Spleen (tissue), 11 donors: ENCODE data around the gene PCDHA6. TPM values are rescaled to one million over a fixed set of nuclear protein-coding genes. Genes with fewer than 3 reads are reported as not detected.
"Not testable (repeated sequence)": the region's sequence is repeated elsewhere in the genome, so short reads cannot be mapped to it uniquely, and the experiment has no call there.

Source experiments
- DNase-seq: peaks from one replicate; pipeline ENCODE4 v3.0.0-alpha.2; 2020
- H3K27ac ChIP-seq, 8 donors: fragments of 200-600 bp; sonication (generic) in 7 of 8; 1 replicate in 4 of 8; 2 replicates in 4 of 8; pipeline versions ENCODE4 v1.5.0 to v1.8.0; 2016 to 2021; ENCODE audit warnings: inconsistent platforms in 4 of 8, mild to moderate bottlenecking in 4 of 8, moderate library complexity in 1 of 8
- H3K27me3 ChIP-seq, 7 donors: fragments of 200-600 bp; sonication (generic) in 6 of 7; replicated peaks in 1 of 7; 1 replicate in 4 of 7; 2 replicates in 3 of 7; pipeline versions ENCODE4 v1.5.0 to v1.8.0; 2016 to 2021; ENCODE audit warnings: inconsistent platforms in 3 of 7, mild to moderate bottlenecking in 1 of 7
- H3K36me3 ChIP-seq, 6 donors: fragments of 200-600 bp; sonication (generic) in 5 of 6; 1 replicate in 4 of 6; 2 replicates in 2 of 6; pipeline versions ENCODE4 v1.5.0 to v1.8.0; 2016 to 2021; ENCODE audit warnings: inconsistent platforms in 2 of 6
- H3K4me1 ChIP-seq, 6 donors: fragments of 200-600 bp; sonication (generic) in 5 of 6; 1 replicate in 3 of 6; 2 replicates in 3 of 6; pipeline versions ENCODE4 v1.5.0 to v1.8.0; 2016 to 2021; ENCODE audit warnings: inconsistent platforms in 3 of 6
- H3K4me3 ChIP-seq, 8 donors: fragments of 200-600 bp; sonication (generic) in 7 of 8; 1 replicate in 4 of 8; 2 replicates in 4 of 8; pipeline versions ENCODE4 v1.5.0 to v1.8.0; 2016 to 2021; ENCODE audit warnings: inconsistent platforms in 4 of 8, mild to moderate bottlenecking in 4 of 8, moderate library complexity in 2 of 8
- H3K9me3 ChIP-seq, 8 donors: fragments of 200-600 bp; sonication (generic) in 7 of 8; 1 replicate in 4 of 8; 2 replicates in 4 of 8; pipeline versions ENCODE4 v1.5.0 to v1.8.0; 2016 to 2021; ENCODE audit warnings: inconsistent platforms in 4 of 8
- CTCF ChIP-seq, 11 experiments: fragments of 200-600 bp in 7 of 11; fragments of 450-650 bp in 4 of 11; sonication (generic) in 4 of 11; IDR thresholded peaks in 8 of 11; conservative IDR thresholded peaks in 3 of 11; 1 replicate in 7 of 11; 2 replicates in 4 of 11; pipeline versions ENCODE4 v1.4.0 to v1.8.0; 2016 to 2021; ENCODE audit warnings: antibody characterized with exemption in 11 of 11, inconsistent platforms in 4 of 11, mild to moderate bottlenecking in 1 of 11
- POLR2A ChIP-seq, 3 donors: fragments of 450-650 bp; IDR thresholded peaks; one replicate each; pipeline ENCODE4 v1.5.1; 2017; ENCODE audit warnings: antibody characterized with exemption in 3 of 3, mild to moderate bottlenecking in 1 of 3
- POLR2AphosphoS5 ChIP-seq, 3 donors: sonication (generic); formaldehyde crosslinking; IDR thresholded peaks; one replicate each; pipeline ENCODE4 v1.5.1; 2017; ENCODE audit warnings: antibody characterized with exemption in 3 of 3
- WGBS, 5 donors: extraction: QIAGEN DNeasy Blood & Tissue Kit in 3 of 5; methylation state at CpG; one replicate each; pipeline versions ENCODE4 v1.1.5 to v1.1.7; 2013 to 2018; 5-methylcytosine and 5-hydroxymethylcytosine counted together
- intact Hi-C: fragments of 100-400 bp; cut with DNase I; formaldehyde crosslinking; loops from one replicate; pipeline ENCODE4 v1.15.0; 2023; ENCODE audit warnings: low total_unique reads
- polyA plus RNA-seq, 3 donors: library from polyadenylated mRNA; stranded (reverse); fragments of 200-250 nt; gene quantifications; one replicate each; pipeline ENCODE4 v1.2.1, GENCODE V29; 2013
- total RNA-seq, 7 donors: library from RNA; depleted of rRNA in 3 of 7; stranded (reverse); fragments of >200 nt in 3 of 7; fragmentation: NEBNext Ultra II Directional in 4 of 7; extraction: Animal tissue kit (Norgen Biotek cat#: 25700) in 4 of 7; gene quantifications; one replicate each; pipeline versions ENCODE4 v1.1.0 to v1.2.1, GENCODE V29; 2016 to 2021
- donor health status: healthy with polysubstance abuse.
- donor health status: DM: no; HTN: no; CAD: no; lungs with moderate emphysema.
- donor health status: DM: no; HTN: no; CAD: no.
- donor health status: Bipolar disorder and iron deficiency.
- donor health status: healthy.
- donor health status: DM: no; HTN: no; CAD: no.
- donor health status: DM: yes; HTN: yes; CAD: no.

The PCDHA6 gene
- total and polyA plus RNA-seq, 10 donors: 0.02 to 0.85 (median 0.23) TPM; not detected in 2

- intact Hi-C loops, H3K27ac ChIP-seq, H3K4me1 ChIP-seq, H3K36me3 ChIP-seq, H3K4me3 ChIP-seq, DNase-seq: not testable (repeated sequence)
- 44 to 61% (median 54%) methylated on average over 53 to 101 of the region's 101 CpGs; no CpG with 5 or more reads in 1 of the 5 donors for WGBS, 5 donors
- H3K9me3 ChIP-seq: peaks cover 0 to 52% (median 20%) of the 10 kb centered on the region in 8 donors
- H3K27me3 ChIP-seq: peaks cover 0 to 76% (median 10%) of the 10 kb centered on the region in 7 donors
These were observed 22.3 kb downstream of the PCDHA6 start for GRCh38 chr5:140849831-140850634.

- WGBS, 5 donors: 24 to 37% (median 29%) methylated on average over 37 to 44 of the region's 44 CpGs; no CpG with 5 or more reads in 1 of the 5 donors
- TF ChIP-seq CTCF (IDR thresholded peaks at IDR 0.05 in 8 of 11, conservative IDR thresholded peaks at IDR 0.05 in 3 of 11): peak in 1 of 11 experiments; percentile 25
- no peak for TF ChIP-seq POLR2AphosphoS5 (IDR thresholded peaks at IDR 0.05)
- TF ChIP-seq POLR2A (IDR thresholded peaks at IDR 0.05): no peak
- no peak for DNase-seq
- Histone ChIP-seq H3K36me3 (no peaks in the 10 kb centered on the region), H3K27ac (no peak within 1 kb of the TSS), H3K27me3 (peaks cover 0 to 64% (median 6%) of the 10 kb centered on the region in 7 donors), H3K4me1 (no peaks in the 10 kb centered on the region), H3K4me3 (peak within 1 kb of the TSS in 2 of 8 donors; percentile 27 to 43), H3K9me3 (peaks cover 0 to 62% (median 37%) of the 10 kb centered on the region in 8 donors)
- intact Hi-C loops: no loop called here
These were observed 28.3 kb downstream of the PCDHA6 start, which contains the start of gene PCDHA10 for GRCh38 chr5:140855772-140856674. TSS of gene PCDHA10 (plus strand) at chr5:140855897. CDS start at chr5:140856049, 152 bp downstream.

GRCh38 chr5:140857177-140857986, 29.6 kb downstream of the PCDHA6 start:
- peaks cover 0 to 70% (median 50%) of the 10 kb centered on the region in 8 donors for H3K9me3 ChIP-seq
- intact Hi-C loops: no loop called here
- 57 to 67% (median 66%) methylated on average over 62 to 94 of the region's 94 CpGs; no CpG with 5 or more reads in 1 of the 5 donors for WGBS, 5 donors
- H3K36me3 ChIP-seq: no peaks in the 10 kb centered on the region
- H3K27ac ChIP-seq: no peak overlapping the region
- no peak for DNase-seq
- peaks cover 0 to 73% (median 6%) of the 10 kb centered on the region in 7 donors for H3K27me3 ChIP-seq
- no peaks in the 10 kb centered on the region for H3K4me1 ChIP-seq
- no peak for TF ChIP-seq POLR2A (IDR thresholded peaks at IDR 0.05)
- TF ChIP-seq CTCF (IDR thresholded peaks at IDR 0.05 in 8 of 11, conservative IDR thresholded peaks at IDR 0.05 in 3 of 11): no peak
- TF ChIP-seq POLR2AphosphoS5 (IDR thresholded peaks at IDR 0.05): no peak
- no peak overlapping the region for H3K4me3 ChIP-seq

- 57 to 72% (median 61%) methylated on average over 5 to 22 of the region's 22 CpGs; no CpG with 5 or more reads in 1 of the 5 donors for WGBS, 5 donors
- H3K4me3 ChIP-seq: no peak overlapping the region
- H3K27me3 ChIP-seq: peaks cover 0 to 73% (median 6%) of the 10 kb centered on the region in 7 donors
- peaks cover 0 to 71% (median 54%) of the 10 kb centered on the region in 8 donors for H3K9me3 ChIP-seq
- no peaks in the 10 kb centered on the region for H3K36me3 ChIP-seq
- intact Hi-C loops: no loop called here
- H3K4me1 ChIP-seq: no peaks in the 10 kb centered on the region
- no peak overlapping the region for H3K27ac ChIP-seq
- no peak for DNase-seq
- TF ChIP-seq CTCF (IDR thresholded peaks at IDR 0.05 in 8 of 11, conservative IDR thresholded peaks at IDR 0.05 in 3 of 11): no peak
- TF ChIP-seq POLR2AphosphoS5 (IDR thresholded peaks at IDR 0.05): no peak
- no peak for TF ChIP-seq POLR2A (IDR thresholded peaks at IDR 0.05)
These were observed 30.2 kb downstream of the PCDHA6 start for GRCh38 chr5:140857987-140858240.
